HepG2 (cell line): ENCODE results near the gene TSPAN9. TPM values are rescaled to one million over a fixed set of nuclear protein-coding genes. Genes with fewer than 3 reads are reported as not detected.

ENCODE experiments used
- ATAC-seq: fragments of 200-7000 bp; cut with Tn5 transposase; 3 replicates; pipeline ENCODE4 v1.9.1; 2020; ENCODE audit warnings: mild to moderate bottlenecking, moderate library complexity
- BruUV-seq: library from RNA; stranded (reverse); fragments of 400-500 nt; replicated peaks from 2 replicates; lab custom pipeline; 2021; lab: Mats Ljungman, UMichigan
- CTCF ChIA-PET: fragments of 300-600 bp; formaldehyde crosslinking; extraction: SDS; loops from one replicate; lab custom pipeline; 2021; ENCODE audit warnings: low total read pairs, inconsistent platforms, low intra/inter-chr PET ratio; lab: Yijun Ruan, JAX
- POLR2A ChIA-PET: fragments of 350-600 bp; sonication (Branson Sonifier 250); formaldehyde crosslinking; loops from one replicate; lab custom pipeline; 2020; ENCODE audit warnings: antibody characterized with exemption, inconsistent platforms; lab: Yijun Ruan, JAX
- DNase-seq: peaks from one replicate; pipeline ENCODE4 v3.0.0-alpha.2; 2015; ENCODE audit warnings: low spot score
- FAIRE-seq: peaks from 3 replicates; lab custom pipeline; 2011; peaks lifted over from hg19 to GRCh38; lab: Jason Lieb, UNC
- H2AFZ ChIP-seq: one replicate; pipeline ENCODE4 v1.6.1; 2011; ENCODE audit warnings: low read length, inconsistent platforms
- H3K27ac ChIP-seq: fragments of 300-600 bp; 3 replicates; pipeline ENCODE4 v1.8.0; 2011; ENCODE audit warnings: mixed run types, mild to moderate bottlenecking, mixed read lengths, low read length, inconsistent platforms; ENCODE audit not compliant: insufficient read depth; ENCODE audit errors: extremely low read length
- H3K27me3 ChIP-seq, 2 experiments: fragments of 200-600 bp in 1 of 2; 2 replicates in 1 of 2; 3 replicates in 1 of 2; pipeline versions ENCODE4 v1.6.0 to v1.8.0; 2011; ENCODE audit warnings: low read length in 2 of 2, mild to moderate bottlenecking in 2 of 2, moderate library complexity in 2 of 2, inconsistent platforms in 1 of 2; ENCODE audit not compliant: insufficient read depth in 2 of 2, control insufficient read depth in 1 of 2
- H3K36me3 ChIP-seq, 2 experiments: fragments of 200-600 bp in 1 of 2; replicated peaks in 1 of 2; 2 replicates in 1 of 2; 3 replicates in 1 of 2; pipeline versions ENCODE4 v1.5.1 to v1.8.0; 2011; ENCODE audit warnings: low read length in 2 of 2, inconsistent platforms in 1 of 2; ENCODE audit not compliant: insufficient read depth in 2 of 2, control insufficient read depth in 1 of 2
- H3K4me1 ChIP-seq: 2 replicates; pipeline ENCODE4 v1.5.1; 2012; ENCODE audit warnings: low read length, inconsistent platforms; ENCODE audit not compliant: insufficient read depth
- H3K4me2 ChIP-seq: 2 replicates; pipeline ENCODE4 v1.6.0; 2011; ENCODE audit warnings: low read depth, low read length, inconsistent platforms
- H3K4me3 ChIP-seq, 3 experiments: fragments of 200-600 bp in 1 of 3; sonication (generic), shearing (Covaris generic) in 1 of 3; replicated peaks in 1 of 3; 2 replicates each; pipeline ENCODE4 v1.5.1; 2011 to 2016; ENCODE audit warnings: low read length in 3 of 3, inconsistent platforms in 2 of 3, low read depth in 2 of 3, mild to moderate bottlenecking in 2 of 3, control low read depth in 1 of 3, mixed read lengths in 1 of 3; ENCODE audit not compliant: insufficient read depth in 1 of 3
- H3K79me2 ChIP-seq: one replicate; pipeline ENCODE4 v1.6.1; 2011; ENCODE audit warnings: low read length, inconsistent platforms; ENCODE audit not compliant: insufficient read depth
- H3K9ac ChIP-seq: 2 replicates; pipeline ENCODE4 v1.6.0; 2011; ENCODE audit warnings: mild to moderate bottlenecking, low read depth, low read length, inconsistent platforms; ENCODE audit not compliant: insufficient read depth
- H3K9me3 ChIP-seq: 2 replicates; pipeline ENCODE4 v1.5.1; 2012; ENCODE audit warnings: mild to moderate bottlenecking, low read length
- H4K20me1 ChIP-seq: 2 replicates; pipeline ENCODE4 v1.6.0; 2011; ENCODE audit warnings: inconsistent platforms, mild to moderate bottlenecking, low read length, moderate library complexity; ENCODE audit not compliant: insufficient read depth
- NCOA1 ChIP-seq: sonication (generic); formaldehyde crosslinking; IDR thresholded peaks from 2 replicates; pipeline ENCODE4 v1.9.0; 2021; ENCODE audit warnings: missing genetic modification reagents
- SIX4 ChIP-seq: sonication (generic); formaldehyde crosslinking; IDR thresholded peaks from 2 replicates; pipeline ENCODE4 v1.4.0; 2020; ENCODE audit warnings: missing genetic modification reagents
- ZNF547 ChIP-seq: sonication (generic); formaldehyde crosslinking; IDR thresholded peaks from 2 replicates; pipeline ENCODE4 v1.5.1; 2020; ENCODE audit warnings: mild to moderate bottlenecking, missing genetic modification reagents
- ZNF883 ChIP-seq: sonication (generic); formaldehyde crosslinking; IDR thresholded peaks from 2 replicates; pipeline ENCODE4 v1.5.1; 2020; ENCODE audit warnings: mild to moderate bottlenecking, missing genetic modification reagents; ENCODE audit errors: not compliant biosample characterization
- WGBS: methylation state at CpG from one replicate; pipeline ENCODE4 v1.1.6; 2017; ENCODE audit warnings: low lambda C conversion rate; 5-methylcytosine and 5-hydroxymethylcytosine counted together
- in situ Hi-C: cut with HindIII; loops from 2 replicates; pipeline ENCODE4 v1.10.0; 2017; ENCODE audit warnings: low pct_unique_long_range_greater_than_20kb; ENCODE audit not compliant: extremely low pct_ligation_motif_present
- intact Hi-C: fragments of 100-400 bp; cut with micrococcal nuclease; formaldehyde crosslinking; loops from one replicate; pipeline ENCODE4 v1.10.0; 2022; ENCODE audit not compliant: unreplicated experiment
- polyA plus RNA-seq, 8 experiments: library from polyadenylated mRNA; depleted of rRNA in 3 of 8; stranded (reverse) in 7 of 8; unstranded in 1 of 8; fragments of >200 nt; fragmentation: Illumina TruSeq in 4 of 8; extraction: Trizol in 4 of 8; gene quantifications; 2 replicates each; pipeline versions ENCODE4 v1.2.1 to v1.2.3, GENCODE V29; 2011 to 2016; ENCODE audit warnings: low read depth in 4 of 8, missing spikeins in 1 of 8, mixed read lengths in 1 of 8; ENCODE audit not compliant: insufficient read depth in 1 of 8
- total RNA-seq, 5 experiments: library from RNA; depleted of rRNA; stranded (reverse); fragments of >200 nt; fragmentation: Illumina TruSeq; extraction: Trizol; gene quantifications; 2 replicates each; pipeline ENCODE4 v1.2.3, GENCODE V29; 2016; ENCODE audit warnings: low read depth in 1 of 5
- TF ChIP-seq, protein P1 (sequence below): sonication (generic); formaldehyde crosslinking; IDR thresholded peaks from 2 replicates; pipeline ENCODE4 v1.5.1; 2020; ENCODE audit warnings: mild to moderate bottlenecking, missing genetic modification reagents, moderate library complexity
- TF ChIP-seq, protein P2 (sequence below): sonication (generic); formaldehyde crosslinking; IDR thresholded peaks from 2 replicates; pipeline ENCODE4 v1.9.0; 2022; ENCODE audit warnings: missing genetic modification reagents, mild to moderate bottlenecking, borderline replicate concordance
- TF ChIP-seq, protein P3 (sequence below): sonication (generic); formaldehyde crosslinking; IDR thresholded peaks from 2 replicates; pipeline ENCODE4 v1.5.1; 2020; ENCODE audit warnings: mild to moderate bottlenecking, missing genetic modification reagents, moderate library complexity

Gene TSPAN9
- total and polyA plus RNA-seq, 2 of the 13 experiments (the other 11 are each of a cell fraction or from before 2014, with no cell fraction given): 18.1 to 42.3 TPM

- Histone ChIP-seq H3K27me3 (no peaks in the 10 kb centered on the region), H3K4me3 (peak overlapping the region in 1 of 3 experiments; percentile 14; a peak in 1 of 6 replicates), H3K27ac (peak overlapping the region; percentile 73), H3K4me2 (peak overlapping the region; percentile 58), H4K20me1 (no peaks in the 10 kb centered on the region), H3K36me3 (no peaks in the 10 kb centered on the region; a peak in 2 of 5 replicates), H3K9me3 (no peaks in the 10 kb centered on the region), H3K79me2 (peaks cover 2% of the 10 kb centered on the region), H3K4me1 (peaks cover 49% of the 10 kb centered on the region), H2AFZ (no peak overlapping the region), H3K9ac (no peak overlapping the region)
- ATAC-seq: peak; percentile 64
- POLR2A ChIA-PET: interaction anchor here (0.9 to 1.0 kb wide), 3 partner anchors 9 to 67 kb away, joined by 3 to 4 read pairs (median 3); no protein-coding TSS in a partner anchor
- no peak for DNase-seq
- intact Hi-C loops (no loop called here), in situ Hi-C loops (no loop called here)
- CTCF ChIA-PET: interaction anchor here (0.6 kb wide), 1 partner anchor 29 kb away, joined by 3 read pairs; no protein-coding TSS in a partner anchor
- 44% methylated on average over 10 of the region's 11 CpGs for WGBS
- no TSS peak for BruUV-seq
- no peak for FAIRE-seq
- TF ChIP-seq, protein P1, sequence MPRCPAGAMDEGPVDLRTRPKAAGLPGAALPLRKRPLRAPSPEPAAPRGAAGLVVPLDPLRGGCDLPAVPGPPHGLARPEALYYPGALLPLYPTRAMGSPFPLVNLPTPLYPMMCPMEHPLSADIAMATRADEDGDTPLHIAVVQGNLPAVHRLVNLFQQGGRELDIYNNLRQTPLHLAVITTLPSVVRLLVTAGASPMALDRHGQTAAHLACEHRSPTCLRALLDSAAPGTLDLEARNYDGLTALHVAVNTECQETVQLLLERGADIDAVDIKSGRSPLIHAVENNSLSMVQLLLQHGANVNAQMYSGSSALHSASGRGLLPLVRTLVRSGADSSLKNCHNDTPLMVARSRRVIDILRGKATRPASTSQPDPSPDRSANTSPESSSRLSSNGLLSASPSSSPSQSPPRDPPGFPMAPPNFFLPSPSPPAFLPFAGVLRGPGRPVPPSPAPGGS (CRISPR knock-in tag): 0 out of 2 replicates have a peak, but pooled peaks have one; percentile 49
- TF ChIP-seq ZNF883 (peak; percentile 50), ZNF547 (CRISPR knock-in tag) (peak; percentile 65), SIX4 (no peak), NCOA1 (no peak)
- TF ChIP-seq, protein P2, sequence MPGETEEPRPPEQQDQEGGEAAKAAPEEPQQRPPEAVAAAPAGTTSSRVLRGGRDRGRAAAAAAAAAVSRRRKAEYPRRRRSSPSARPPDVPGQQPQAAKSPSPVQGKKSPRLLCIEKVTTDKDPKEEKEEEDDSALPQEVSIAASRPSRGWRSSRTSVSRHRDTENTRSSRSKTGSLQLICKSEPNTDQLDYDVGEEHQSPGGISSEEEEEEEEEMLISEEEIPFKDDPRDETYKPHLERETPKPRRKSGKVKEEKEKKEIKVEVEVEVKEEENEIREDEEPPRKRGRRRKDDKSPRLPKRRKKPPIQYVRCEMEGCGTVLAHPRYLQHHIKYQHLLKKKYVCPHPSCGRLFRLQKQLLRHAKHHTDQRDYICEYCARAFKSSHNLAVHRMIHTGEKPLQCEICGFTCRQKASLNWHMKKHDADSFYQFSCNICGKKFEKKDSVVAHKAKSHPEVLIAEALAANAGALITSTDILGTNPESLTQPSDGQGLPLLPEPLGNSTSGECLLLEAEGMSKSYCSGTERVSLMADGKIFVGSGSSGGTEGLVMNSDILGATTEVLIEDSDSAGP: 0 out of 2 replicates have a peak, but pooled peaks have one; percentile 25
- TF ChIP-seq, protein P3, sequence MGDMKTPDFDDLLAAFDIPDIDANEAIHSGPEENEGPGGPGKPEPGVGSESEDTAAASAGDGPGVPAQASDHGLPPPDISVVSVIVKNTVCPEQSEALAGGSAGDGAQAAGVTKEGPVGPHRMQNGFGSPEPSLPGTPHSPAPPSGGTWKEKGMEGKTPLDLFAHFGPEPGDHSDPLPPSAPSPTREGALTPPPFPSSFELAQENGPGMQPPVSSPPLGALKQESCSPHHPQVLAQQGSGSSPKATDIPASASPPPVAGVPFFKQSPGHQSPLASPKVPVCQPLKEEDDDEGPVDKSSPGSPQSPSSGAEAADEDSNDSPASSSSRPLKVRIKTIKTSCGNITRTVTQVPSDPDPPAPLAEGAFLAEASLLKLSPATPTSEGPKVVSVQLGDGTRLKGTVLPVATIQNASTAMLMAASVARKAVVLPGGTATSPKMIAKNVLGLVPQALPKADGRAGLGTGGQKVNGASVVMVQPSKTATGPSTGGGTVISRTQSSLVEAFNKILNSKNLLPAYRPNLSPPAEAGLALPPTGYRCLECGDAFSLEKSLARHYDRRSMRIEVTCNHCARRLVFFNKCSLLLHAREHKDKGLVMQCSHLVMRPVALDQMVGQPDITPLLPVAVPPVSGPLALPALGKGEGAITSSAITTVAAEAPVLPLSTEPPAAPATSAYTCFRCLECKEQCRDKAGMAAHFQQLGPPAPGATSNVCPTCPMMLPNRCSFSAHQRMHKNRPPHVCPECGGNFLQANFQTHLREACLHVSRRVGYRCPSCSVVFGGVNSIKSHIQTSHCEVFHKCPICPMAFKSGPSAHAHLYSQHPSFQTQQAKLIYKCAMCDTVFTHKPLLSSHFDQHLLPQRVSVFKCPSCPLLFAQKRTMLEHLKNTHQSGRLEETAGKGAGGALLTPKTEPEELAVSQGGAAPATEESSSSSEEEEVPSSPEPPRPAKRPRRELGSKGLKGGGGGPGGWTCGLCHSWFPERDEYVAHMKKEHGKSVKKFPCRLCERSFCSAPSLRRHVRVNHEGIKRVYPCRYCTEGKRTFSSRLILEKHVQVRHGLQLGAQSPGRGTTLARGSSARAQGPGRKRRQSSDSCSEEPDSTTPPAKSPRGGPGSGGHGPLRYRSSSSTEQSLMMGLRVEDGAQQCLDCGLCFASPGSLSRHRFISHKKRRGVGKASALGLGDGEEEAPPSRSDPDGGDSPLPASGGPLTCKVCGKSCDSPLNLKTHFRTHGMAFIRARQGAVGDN (CRISPR knock-in tag): peak; percentile 55
These were observed 87.4 kb downstream of the TSPAN9 start for GRCh38 chr12:3164454-3165077.
